ENCODE measurements around the gene MAP4K1. TPM values are rescaled to one million over a fixed set of nuclear protein-coding genes. Genes with fewer than 3 reads are reported as not detected.
"Not testable (repeated sequence)": the region's sequence is repeated elsewhere in the genome, so short reads cannot be mapped to it uniquely, and the experiment has no call there.

Gene MAP4K1
- total RNA-seq, 2 donors from 2014 or later, result 2.0 to 2.9 TPM

GRCh38 chr19:38635483-38636399 is 18.0 kb upstream of the MAP4K1 start:
- no peak overlapping the region for H3K27ac ChIP-seq
- no peak overlapping the region for H3K4me3 ChIP-seq
- no peaks in the 10 kb centered on the region for H3K9me3 ChIP-seq
- ATAC-seq, result no peak
- no peaks in the 10 kb centered on the region for H3K4me1 ChIP-seq
- TF ChIP-seq CTCF (IDR thresholded peaks at IDR 0.05), result no peak
- no peak for TF ChIP-seq POLR2A (IDR thresholded peaks at IDR 0.05)
- H3K27me3 ChIP-seq, result no peaks in the 10 kb centered on the region
- H3K36me3 ChIP-seq (replicated peaks in 1 of 2; ENCODE audit: insufficient read depth in 1 of 2, low read depth in 2 of 2), result peaks cover 0 to 9% of the 10 kb centered on the region in 2 donors
- no peak for DNase-seq
- intact Hi-C loops (cut with DNase I), result loop anchor here (10.0 kb wide), 1 partner anchor 121 kb away; no protein-coding TSS in a partner anchor
- 79 to 88% methylated on average over 16 to 17 of the region's 17 CpGs for WGBS, 2 donors

- H3K4me1 ChIP-seq, result no peaks in the 10 kb centered on the region
- DNase-seq (peak; percentile 73 to 82 (median 77)), ATAC-seq (peak; percentile 63)
- intact Hi-C loops (cut with DNase I), result loop anchor here (10.0 kb wide), 1 partner anchor 120 kb away; no protein-coding TSS in a partner anchor
- peak overlapping the region in 1 of 4 donors; percentile 17 for H3K27ac ChIP-seq
- H3K9me3 ChIP-seq, result no peaks in the 10 kb centered on the region
- TF ChIP-seq POLR2A (IDR thresholded peaks at IDR 0.05) (no peak), CTCF (IDR thresholded peaks at IDR 0.05) (peak; percentile 77 to 92 (median 87))
- H3K4me3 ChIP-seq, result no peak overlapping the region
- WGBS, 2 donors, result 63 to 69% methylated on average over 13 to 17 of the region's 17 CpGs
- no peaks in the 10 kb centered on the region for H3K27me3 ChIP-seq
- H3K36me3 ChIP-seq (replicated peaks in 1 of 2; ENCODE audit: insufficient read depth in 1 of 2, low read depth in 2 of 2), result peaks cover 0 to 11% of the 10 kb centered on the region in 2 donors
Observed at GRCh38 chr19:38634757-38635482, 17.2 kb upstream of the MAP4K1 start.

GRCh38 chr19:38632476-38633213 is 14.9 kb upstream of the MAP4K1 start:
- DNase-seq (no peak), ATAC-seq (no peak)
- H3K9me3 ChIP-seq, result no peaks in the 10 kb centered on the region
- no peak overlapping the region for H3K4me3 ChIP-seq
- intact Hi-C loops (cut with DNase I), result loop anchor here (10.0 kb wide), 1 partner anchor 118 kb away; no protein-coding TSS in a partner anchor
- TF ChIP-seq CTCF (IDR thresholded peaks at IDR 0.05) (no peak), POLR2A (IDR thresholded peaks at IDR 0.05) (no peak)
- no peak overlapping the region for H3K27ac ChIP-seq
- no peaks in the 10 kb centered on the region for H3K27me3 ChIP-seq
- no peaks in the 10 kb centered on the region for H3K4me1 ChIP-seq
- 90 to 93% methylated on average over 11 to 15 of the region's 16 CpGs for WGBS, 2 donors
- H3K36me3 ChIP-seq (replicated peaks in 1 of 2; ENCODE audit: insufficient read depth in 1 of 2, low read depth in 2 of 2), result peaks cover 0 to 13% of the 10 kb centered on the region in 2 donors

- H3K4me3 ChIP-seq, ATAC-seq, DNase-seq, H3K4me1 ChIP-seq, H3K27ac ChIP-seq, H3K9me3 ChIP-seq, H3K27me3 ChIP-seq: not testable (repeated sequence)
- H3K36me3 ChIP-seq (replicated peaks in 1 of 2; ENCODE audit: insufficient read depth in 1 of 2, low read depth in 2 of 2), result peaks cover 0 to 13% of the 10 kb centered on the region in 2 donors
- WGBS, 2 donors, result 74 to 75% methylated on average over 7 of the region's 7 CpGs
- intact Hi-C loops (cut with DNase I), result loop anchor here (10.0 kb wide), 1 partner anchor 117 kb away; no protein-coding TSS in a partner anchor
Observed at GRCh38 chr19:38631811-38632475, 14.2 kb upstream of the MAP4K1 start.

GRCh38 chr19:38631301-38631700 is 13.5 kb upstream of the MAP4K1 start:
- intact Hi-C loops (cut with DNase I), result loop anchor here (10.0 kb wide), 1 partner anchor 116 kb away; no protein-coding TSS in a partner anchor
- WGBS, 2 donors, result 80 to 83% methylated on average over 11 of the region's 11 CpGs

More at GRCh38 chr19:38631301-38631700, 13.5 kb upstream of the MAP4K1 start:
- not testable (repeated sequence) for H3K27me3 ChIP-seq, H3K4me1 ChIP-seq, ATAC-seq, DNase-seq, H3K4me3 ChIP-seq, H3K27ac ChIP-seq, H3K9me3 ChIP-seq
- peaks cover 0 to 15% of the 10 kb centered on the region in 2 donors for H3K36me3 ChIP-seq (replicated peaks in 1 of 2; ENCODE audit: insufficient read depth in 1 of 2, low read depth in 2 of 2)

Measured in body of pancreas (tissue), 4 donors.